ENCODE measurements around the gene CYFIP1.

GRCh38 chr15:22895465-22896190, 84.5 kb downstream of the CYFIP1 start:
- TF ChIP-seq CTCF (IDR thresholded peaks at IDR 0.05; ENCODE audit: insufficient read depth, low read length) (no peak), GABPA (IDR thresholded peaks at IDR 0.05; ENCODE audit: low read depth) (no peak)

All from HL-60 (cell line).